K562 (cell line): ENCODE results near the gene CENPT. TPM values are rescaled to one million over a fixed set of nuclear protein-coding genes. Genes with fewer than 3 reads are reported as not detected.
A peak's percentile ranks its signal among the peaks of the same experiment; 100 is the strongest.

Experiments
- BRCA1 ChIP-seq, 2 experiments: fragments of 450-650 bp in 1 of 2; sonication (generic) in 1 of 2; formaldehyde crosslinking in 1 of 2; IDR thresholded peaks; 2 replicates each; pipeline versions ENCODE4 v1.5.0 to v1.6.1; 2017 to 2020; ENCODE audit warnings: mild to moderate bottlenecking in 1 of 2, missing genetic modification reagents in 1 of 2
- C11orf30 ChIP-seq: fragments of 450-650 bp; IDR thresholded peaks from 2 replicates; pipeline ENCODE4 v1.6.1; 2016; ENCODE audit warnings: low read depth, mild to moderate bottlenecking
- ELF2 ChIP-seq: fragments of 250-450 bp; sonication (Bioruptor Pico); IDR thresholded peaks from 2 replicates; pipeline ENCODE4 v1.5.0; 2021; ENCODE audit warnings: mild to moderate bottlenecking
- GTF2A2 ChIP-seq: IDR thresholded peaks from 2 replicates; pipeline ENCODE4 v1.6.1; 2016; ENCODE audit warnings: mild to moderate bottlenecking, missing genetic modification characterization, missing compliant biosample characterization
- GTF2B ChIP-seq: IDR thresholded peaks from 2 replicates; pipeline ENCODE4 v1.6.1; 2011; ENCODE audit not compliant: insufficient read length; ENCODE audit errors: extremely low read depth
- HNRNPK ChIP-seq: fragments of 200-400 bp; formaldehyde crosslinking; IDR thresholded peaks from one replicate; pipeline ENCODE4 v1.6.1; 2018; ENCODE audit warnings: mild to moderate bottlenecking, low read depth, low read length; ENCODE audit not compliant: poor library complexity, severe bottlenecking
- JUN ChIP-seq, 2 experiments: sonication (generic) in 1 of 2; formaldehyde crosslinking in 1 of 2; IDR thresholded peaks; 2 replicates each; pipeline versions ENCODE4 v1.6.1 to v1.8.0; 2012 to 2022; ENCODE audit warnings: borderline replicate concordance in 2 of 2, mild to moderate bottlenecking in 2 of 2, improper control_type of control experiment in 1 of 2, low read depth in 1 of 2, low read length in 1 of 2, missing genetic modification reagents in 1 of 2
- MAFK ChIP-seq: IDR thresholded peaks from 2 replicates; pipeline ENCODE4 v1.6.1; 2011; ENCODE audit warnings: low read length, improper control_type of control experiment
- NBN ChIP-seq: fragments of 450-650 bp; IDR thresholded peaks from 2 replicates; pipeline ENCODE4 v1.6.1; 2016; ENCODE audit warnings: low read depth, mild to moderate bottlenecking
- PHF20 ChIP-seq: fragments of 450-650 bp; IDR thresholded peaks from 2 replicates; pipeline ENCODE4 v1.6.1; 2018; ENCODE audit not compliant: partially characterized antibody
- PHF8 ChIP-seq: fragments of 200-600 bp; sonication (generic); IDR thresholded peaks from 2 replicates; pipeline ENCODE4 v1.6.1; 2012; ENCODE audit warnings: mixed run types, mild to moderate bottlenecking, inconsistent platforms, low read length, moderate library complexity, borderline replicate concordance
- RBBP5 ChIP-seq: fragments of 200-600 bp; sonication (generic); IDR thresholded peaks from 2 replicates; pipeline ENCODE4 v1.6.1; 2012; ENCODE audit warnings: borderline replicate concordance, mild to moderate bottlenecking, low read length, control low read depth, inconsistent platforms; ENCODE audit not compliant: insufficient read depth, poor library complexity, severe bottlenecking
- RBM39 ChIP-seq: fragments of 200-400 bp; formaldehyde crosslinking; optimal IDR thresholded peaks from 2 replicates; pipeline ENCODE3; 2018; ENCODE audit warnings: low read depth, low read length
- RFX1 ChIP-seq: fragments of 450-650 bp; IDR thresholded peaks from 2 replicates; pipeline ENCODE4 v1.6.1; 2016; ENCODE audit warnings: mild to moderate bottlenecking, moderate library complexity
- SIX5 ChIP-seq, 2 experiments: IDR thresholded peaks; 2 replicates each; pipeline ENCODE4 v1.6.1; 2011; ENCODE audit warnings: low read length in 2 of 2, borderline replicate concordance in 1 of 2, low read depth in 1 of 2, mild to moderate bottlenecking in 1 of 2, moderate library complexity in 1 of 2; ENCODE audit not compliant: insufficient read depth in 1 of 2
- SRSF3 ChIP-seq: fragments of 200-400 bp; formaldehyde crosslinking; IDR thresholded peaks from 2 replicates; pipeline ENCODE4 v1.6.1; 2016; ENCODE audit warnings: mild to moderate bottlenecking, low read length, moderate library complexity; ENCODE audit not compliant: insufficient read depth
- SRSF7 ChIP-seq: fragments of 200-400 bp; formaldehyde crosslinking; optimal IDR thresholded peaks from 2 replicates; pipeline ENCODE3; 2017; ENCODE audit warnings: mild to moderate bottlenecking, low read depth, low read length
- XRCC4 ChIP-seq: IDR thresholded peaks from one replicate; pipeline ENCODE4 v1.6.1; 2011; ENCODE audit not compliant: insufficient read depth, insufficient read length; ENCODE audit errors: extremely low read depth
- XRCC5 ChIP-seq: fragments of 200-400 bp; formaldehyde crosslinking; IDR thresholded peaks from 2 replicates; pipeline ENCODE4 v1.6.1; 2017; ENCODE audit warnings: low read depth, mild to moderate bottlenecking, low read length
- ZNF232 ChIP-seq: sonication (generic); formaldehyde crosslinking; IDR thresholded peaks from 2 replicates; pipeline ENCODE4 v1.8.0; 2022; ENCODE audit warnings: mild to moderate bottlenecking, missing genetic modification reagents
- ZNF280B ChIP-seq: fragments of 250-450 bp; sonication (Bioruptor Pico); IDR thresholded peaks from 2 replicates; pipeline ENCODE4 v1.5.1; 2021; ENCODE audit warnings: mild to moderate bottlenecking
- ZNF324 ChIP-seq: fragments of 250-450 bp; sonication (Bioruptor Pico); IDR thresholded peaks from 2 replicates; pipeline ENCODE4 v1.4.0; 2020; ENCODE audit warnings: mild to moderate bottlenecking
- ZNF77 ChIP-seq: fragments of 250-450 bp; sonication (Bioruptor Pico); IDR thresholded peaks from 2 replicates; pipeline ENCODE4 v1.5.0; 2020
- polyA plus RNA-seq, 8 experiments: library from polyadenylated mRNA; depleted of rRNA in 4 of 8; stranded (reverse) in 5 of 8; unstranded in 3 of 8; fragments of >200 nt; fragmentation: Nextera tagmentation in 2 of 8; fragmentation: Illumina TruSeq in 1 of 8; extraction: Ambion mirVana in 2 of 8; extraction: Trizol in 1 of 8; gene quantifications; 2 replicates each; pipeline versions ENCODE4 v1.2.1 to v1.2.3, GENCODE V29; 2011 to 2014; ENCODE audit warnings: inconsistent platforms in 1 of 8, missing spikeins in 1 of 8
- total RNA-seq, 7 experiments: library from RNA; depleted of rRNA in 6 of 7; stranded (reverse); fragments of >200 nt in 6 of 7; fragmentation: Illumina TruSeq in 2 of 7; extraction: Trizol in 2 of 7; gene quantifications; 2 replicates each; pipeline versions ENCODE4 v1.2.1 to v1.2.3, GENCODE V29; 2011 to 2021; ENCODE audit warnings: low replicate concordance in 1 of 7
- TF ChIP-seq, protein P1 (sequence below): fragments of 450-650 bp; formaldehyde crosslinking; IDR thresholded peaks from 2 replicates; pipeline ENCODE4 v1.4.0; 2020; ENCODE audit warnings: mild to moderate bottlenecking, mixed read lengths

Gene CENPT
- total and polyA plus RNA-seq, 9 of the 15 experiments (the other 6 are each of a cell fraction or from before 2014, with no cell fraction given) = 3.6 to 94.2 (median 44.1) TPM

- TF ChIP-seq GTF2A2 (tag) = no peak
- TF ChIP-seq SRSF3 = no peak
- TF ChIP-seq XRCC5 = peak; percentile 98
- peak; percentile 88 to 95 for TF ChIP-seq SIX5 (IDR thresholded peaks at IDR 0.05; ENCODE audit: borderline replicate concordance in 1 of 2, insufficient read depth in 1 of 2, low read depth in 1 of 2, low read length in 2 of 2)
- no peak for TF ChIP-seq RBM39
- no peak for TF ChIP-seq ZNF280B
- no peak for TF ChIP-seq ZNF77 (CRISPR knock-in tag)
- TF ChIP-seq, protein P1, sequence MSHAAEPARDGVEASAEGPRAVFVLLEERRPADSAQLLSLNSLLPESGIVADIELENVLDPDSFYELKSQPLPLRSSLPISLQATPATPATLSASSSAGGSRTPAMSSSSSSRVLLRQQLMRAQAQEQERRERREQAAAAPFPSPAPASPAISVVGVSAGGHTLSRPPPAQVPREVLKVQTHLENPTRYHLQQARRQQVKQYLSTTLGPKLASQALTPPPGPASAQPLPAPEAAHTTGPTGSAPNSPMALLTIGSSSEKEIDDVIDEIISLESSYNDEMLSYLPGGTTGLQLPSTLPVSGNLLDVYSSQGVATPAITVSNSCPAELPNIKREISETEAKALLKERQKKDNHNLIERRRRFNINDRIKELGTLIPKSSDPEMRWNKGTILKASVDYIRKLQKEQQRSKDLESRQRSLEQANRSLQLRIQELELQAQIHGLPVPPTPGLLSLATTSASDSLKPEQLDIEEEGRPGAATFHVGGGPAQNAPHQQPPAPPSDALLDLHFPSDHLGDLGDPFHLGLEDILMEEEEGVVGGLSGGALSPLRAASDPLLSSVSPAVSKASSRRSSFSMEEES (CRISPR knock-in tag) = no peak
- TF ChIP-seq PHF20 = peak; percentile 44
- peak; percentile 45 for TF ChIP-seq HNRNPK
- TF ChIP-seq ZNF324 (CRISPR knock-in tag) = no peak
- TF ChIP-seq ELF2 (CRISPR knock-in tag) = no peak
- no peak for TF ChIP-seq BRCA1 (IDR thresholded peaks at IDR 0.05)
- TF ChIP-seq BRCA1 (CRISPR knock-in tag; IDR thresholded peaks at IDR 0.05) = no peak
- TF ChIP-seq NBN = peak; percentile 49; the same call in 1 of the 2 replicates
- TF ChIP-seq C11orf30 = no peak
- TF ChIP-seq RBBP5 = peak; percentile 69
- no peak for TF ChIP-seq SRSF7
- peak; percentile 14; the same call in 1 of the 2 replicates for TF ChIP-seq ZNF232 (CRISPR knock-in tag)
- TF ChIP-seq PHF8 = peak; percentile 64
- TF ChIP-seq GTF2B = no peak
- no peak for TF ChIP-seq MAFK
- TF ChIP-seq JUN (IDR thresholded peaks at IDR 0.05; ENCODE audit: borderline replicate concordance, low read depth, low read length) = peak; percentile 43; the same call in 1 of the 2 replicates
- no peak for TF ChIP-seq JUN (CRISPR knock-in tag; IDR thresholded peaks at IDR 0.05; ENCODE audit: borderline replicate concordance)
- TF ChIP-seq XRCC4 = no peak
- TF ChIP-seq RFX1 = no peak
Measured at GRCh38 chr16:67846320-67847063, 1.0 kb downstream of the CENPT start, which contains the start of gene NUTF2 (continued).
